Osteoblast (primary cell): ENCODE measurements around the gene SPACA6. TPM values are rescaled to one million over a fixed set of nuclear protein-coding genes. Genes with fewer than 3 reads are reported as not detected.
A peak's percentile ranks its signal among the peaks of the same experiment; 100 is the strongest.

ENCODE experiments used
- DNase-seq: peaks from one replicate; pipeline ENCODE4 v3.0.0; 2011; ENCODE audit warnings: low spot score, mixed read lengths; ENCODE audit not compliant: insufficient read length; ENCODE audit errors: missing footprints
- H2AFZ ChIP-seq: 2 replicates; pipeline ENCODE4 v1.6.0; 2011; ENCODE audit warnings: mild to moderate bottlenecking, low read length
- H3K27ac ChIP-seq: 2 replicates; pipeline ENCODE4 v1.5.1; 2011; ENCODE audit warnings: mild to moderate bottlenecking, low read depth, low read length, moderate library complexity
- H3K27me3 ChIP-seq: 2 replicates; pipeline ENCODE4 v1.6.0; 2012; ENCODE audit warnings: mild to moderate bottlenecking, control low read depth, inconsistent platforms, low read length, moderate library complexity; ENCODE audit not compliant: insufficient read depth
- H3K36me3 ChIP-seq: 2 replicates; pipeline ENCODE4 v1.5.1; 2011; ENCODE audit warnings: mild to moderate bottlenecking, low read length, control low read depth, moderate library complexity; ENCODE audit not compliant: insufficient read depth
- H3K4me1 ChIP-seq: 2 replicates; pipeline ENCODE4 v1.5.1; 2011; ENCODE audit warnings: mild to moderate bottlenecking, low read length, control low read depth, moderate library complexity; ENCODE audit not compliant: insufficient read depth
- H3K4me2 ChIP-seq: 2 replicates; pipeline ENCODE4 v1.6.0; 2011; ENCODE audit warnings: mild to moderate bottlenecking, low read length; ENCODE audit not compliant: insufficient read depth
- H3K4me3 ChIP-seq: fragments of 200-600 bp; sonication (generic); 3 replicates; pipeline ENCODE4 v1.5.1; 2012; ENCODE audit warnings: mild to moderate bottlenecking, low read length, inconsistent platforms; ENCODE audit not compliant: insufficient read depth
- H3K79me2 ChIP-seq: 2 replicates; pipeline ENCODE4 v1.6.0; 2012; ENCODE audit warnings: mild to moderate bottlenecking, low read length, control low read depth, inconsistent platforms; ENCODE audit not compliant: insufficient read depth
- H3K9me3 ChIP-seq: 2 replicates; pipeline ENCODE4 v1.5.1; 2011; ENCODE audit warnings: low read depth, low read length, control low read depth
- H4K20me1 ChIP-seq: 2 replicates; pipeline ENCODE4 v1.6.0; 2012; ENCODE audit warnings: mild to moderate bottlenecking, low read length, control low read depth; ENCODE audit not compliant: insufficient read depth
- total RNA-seq: library from RNA; depleted of rRNA; stranded (reverse); fragments of >200 nt; gene quantifications from 2 replicates; pipeline ENCODE4 v1.2.3, GENCODE V29; 2012
- TF ChIP-seq, protein P1 (sequence below): IDR thresholded peaks from 2 replicates; pipeline ENCODE4 v1.5.1; 2011; ENCODE audit warnings: mild to moderate bottlenecking, low read depth, low read length, moderate library complexity; ENCODE audit errors: extremely low read depth

The SPACA6 gene
- total RNA-seq, 1 donor: 12.7 TPM

DNA sequence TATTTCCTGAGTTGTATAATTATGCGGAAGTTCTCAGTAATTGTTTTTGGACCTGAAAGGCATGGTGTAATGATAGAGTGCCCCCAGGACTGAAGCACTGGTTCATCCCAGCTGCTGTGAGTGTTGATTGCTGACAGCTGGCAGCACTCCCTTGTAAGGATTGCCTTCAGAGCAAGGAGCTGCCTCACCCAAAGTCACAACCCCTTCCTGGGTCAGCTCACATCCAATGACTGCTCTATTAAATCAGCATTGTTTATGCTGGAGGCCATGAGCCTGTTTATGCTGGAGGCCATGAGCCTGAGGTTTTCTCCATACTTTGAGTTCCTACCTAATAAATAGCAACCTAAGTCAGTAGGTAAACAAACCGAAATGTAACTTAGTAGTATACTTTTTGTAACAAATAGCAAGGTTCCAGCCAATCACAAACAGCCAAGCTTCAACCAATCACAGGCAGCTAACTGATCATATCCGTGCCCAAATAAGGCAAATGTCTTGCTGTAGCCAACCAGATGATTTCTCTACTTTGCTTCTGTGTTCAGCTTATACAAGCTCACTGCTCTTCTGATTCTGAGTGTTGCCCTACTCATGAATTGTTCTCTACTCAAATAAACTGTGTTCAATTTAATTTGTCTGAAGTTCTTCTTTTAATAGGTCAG is 11.7 kb upstream of the SPACA6 start:
- Histone ChIP-seq H3K9me3 (no peaks in the 10 kb centered on the region), H3K27me3 (peaks cover 7% of the 10 kb centered on the region), H3K4me2 (no peak overlapping the region), H3K4me3 (no peak overlapping the region), H3K27ac (no peak overlapping the region), H3K79me2 (peaks cover under 1% of the 10 kb centered on the region), H2AFZ (peak overlapping the region; percentile 69), H3K4me1 (peaks cover 6% of the 10 kb centered on the region), H3K36me3 (no peaks in the 10 kb centered on the region), H4K20me1 (no peaks in the 10 kb centered on the region)
- no peak for DNase-seq
- TF ChIP-seq, protein P1, sequence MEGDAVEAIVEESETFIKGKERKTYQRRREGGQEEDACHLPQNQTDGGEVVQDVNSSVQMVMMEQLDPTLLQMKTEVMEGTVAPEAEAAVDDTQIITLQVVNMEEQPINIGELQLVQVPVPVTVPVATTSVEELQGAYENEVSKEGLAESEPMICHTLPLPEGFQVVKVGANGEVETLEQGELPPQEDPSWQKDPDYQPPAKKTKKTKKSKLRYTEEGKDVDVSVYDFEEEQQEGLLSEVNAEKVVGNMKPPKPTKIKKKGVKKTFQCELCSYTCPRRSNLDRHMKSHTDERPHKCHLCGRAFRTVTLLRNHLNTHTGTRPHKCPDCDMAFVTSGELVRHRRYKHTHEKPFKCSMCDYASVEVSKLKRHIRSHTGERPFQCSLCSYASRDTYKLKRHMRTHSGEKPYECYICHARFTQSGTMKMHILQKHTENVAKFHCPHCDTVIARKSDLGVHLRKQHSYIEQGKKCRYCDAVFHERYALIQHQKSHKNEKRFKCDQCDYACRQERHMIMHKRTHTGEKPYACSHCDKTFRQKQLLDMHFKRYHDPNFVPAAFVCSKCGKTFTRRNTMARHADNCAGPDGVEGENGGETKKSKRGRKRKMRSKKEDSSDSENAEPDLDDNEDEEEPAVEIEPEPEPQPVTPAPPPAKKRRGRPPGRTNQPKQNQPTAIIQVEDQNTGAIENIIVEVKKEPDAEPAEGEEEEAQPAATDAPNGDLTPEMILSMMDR: no peak

DNA sequence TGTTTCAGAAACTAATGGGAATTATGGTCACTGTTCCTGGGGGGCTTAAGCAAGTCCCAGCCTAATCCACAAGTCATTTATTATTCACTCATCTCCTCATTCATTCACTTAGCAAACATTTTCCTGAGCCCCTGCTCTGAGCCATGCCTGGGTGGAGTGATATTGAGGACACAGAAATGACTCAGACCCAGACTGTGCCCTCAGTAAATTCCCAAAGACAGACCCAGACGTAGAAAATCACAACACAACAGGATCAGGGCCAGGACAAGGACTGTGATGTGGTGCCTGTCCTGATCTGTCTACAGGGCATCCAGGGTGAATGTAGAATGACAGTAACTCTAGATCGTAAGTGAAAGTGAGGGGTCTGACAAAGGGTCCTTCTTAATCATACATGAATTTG is 7.0 kb upstream of the SPACA6 start:
- peak overlapping the region; percentile 25 for H3K4me2 ChIP-seq
- peaks cover 5% of the 10 kb centered on the region for H4K20me1 ChIP-seq
- H2AFZ ChIP-seq: no peak overlapping the region
- H3K36me3 ChIP-seq: no peaks in the 10 kb centered on the region
- peak overlapping the region; percentile 4 for H3K27ac ChIP-seq
- H3K79me2 ChIP-seq: peaks cover 38% of the 10 kb centered on the region
- TF ChIP-seq, protein P1: no peak
- H3K27me3 ChIP-seq: no peaks in the 10 kb centered on the region
- H3K4me3 ChIP-seq: no peak overlapping the region
- no peaks in the 10 kb centered on the region for H3K9me3 ChIP-seq
- peak; percentile 87 for DNase-seq
- H3K4me1 ChIP-seq: peaks cover 30% of the 10 kb centered on the region

DNA sequence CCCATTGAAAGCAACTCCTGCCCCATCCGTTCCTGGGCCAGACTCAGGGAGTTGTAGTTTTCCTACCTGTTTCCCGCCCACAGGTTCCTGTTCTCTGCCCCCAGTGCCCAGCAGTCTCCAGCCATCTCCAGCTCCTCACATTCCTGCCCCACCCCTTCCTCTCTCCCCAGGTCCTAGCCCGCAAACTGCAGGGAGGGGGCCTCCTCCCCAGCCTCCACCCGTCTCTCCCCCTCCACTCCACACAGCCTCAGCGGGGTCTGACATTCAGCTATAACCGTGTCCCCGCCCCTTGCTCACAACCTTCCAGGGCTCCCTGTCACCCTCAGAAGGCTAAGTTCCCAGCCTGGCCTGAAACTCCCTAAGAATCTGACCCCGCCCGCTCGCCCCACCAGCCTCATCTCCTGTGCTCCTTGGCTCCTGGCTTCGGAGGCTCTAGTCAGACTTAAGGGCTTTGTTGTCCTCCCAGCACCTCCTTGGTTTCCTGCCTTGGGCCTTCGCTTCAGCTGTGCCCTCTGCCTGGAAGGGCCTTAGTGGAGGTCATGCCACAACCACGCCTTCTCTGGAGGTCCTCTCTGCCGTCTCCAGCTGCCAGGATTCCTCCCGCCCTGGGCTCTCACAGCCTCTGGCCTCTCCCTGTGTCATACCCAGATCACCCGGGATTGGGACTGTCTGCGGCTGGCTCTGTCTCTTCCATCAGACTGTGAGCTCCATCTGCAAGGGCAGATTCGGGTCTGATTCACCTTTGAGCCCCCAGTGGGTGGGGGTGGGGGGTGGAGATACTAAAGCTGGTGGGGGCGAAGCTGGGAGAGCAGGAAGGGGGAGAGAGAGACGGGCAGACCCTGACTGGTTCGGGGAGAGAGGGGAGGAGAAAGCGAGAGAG is 5.1 kb upstream of the SPACA6 start:
- H3K36me3 ChIP-seq: peaks cover 1% of the 10 kb centered on the region
- peak overlapping the region; percentile 86 for H2AFZ ChIP-seq
- peak overlapping the region; percentile 84 for H3K4me3 ChIP-seq
- H3K79me2 ChIP-seq: peaks cover 56% of the 10 kb centered on the region
- TF ChIP-seq, protein P1: no peak
- peak overlapping the region; percentile 89 for H3K4me2 ChIP-seq
- peaks cover 44% of the 10 kb centered on the region for H3K4me1 ChIP-seq
- H3K27ac ChIP-seq: peak overlapping the region; percentile 82
- H3K27me3 ChIP-seq: no peaks in the 10 kb centered on the region
- no peaks in the 10 kb centered on the region for H3K9me3 ChIP-seq
- peaks cover 24% of the 10 kb centered on the region for H4K20me1 ChIP-seq
- DNase-seq: peak; percentile 76
